NCI-H446 (cell line): ENCODE results near the gene MCRIP1.

Experiments
- DNase-seq, 2 experiments: peaks; one replicate each; lab custom pipeline; 2025; lab: John Stamatoyannopoulos, UW

Gene MCRIP1

DNA sequence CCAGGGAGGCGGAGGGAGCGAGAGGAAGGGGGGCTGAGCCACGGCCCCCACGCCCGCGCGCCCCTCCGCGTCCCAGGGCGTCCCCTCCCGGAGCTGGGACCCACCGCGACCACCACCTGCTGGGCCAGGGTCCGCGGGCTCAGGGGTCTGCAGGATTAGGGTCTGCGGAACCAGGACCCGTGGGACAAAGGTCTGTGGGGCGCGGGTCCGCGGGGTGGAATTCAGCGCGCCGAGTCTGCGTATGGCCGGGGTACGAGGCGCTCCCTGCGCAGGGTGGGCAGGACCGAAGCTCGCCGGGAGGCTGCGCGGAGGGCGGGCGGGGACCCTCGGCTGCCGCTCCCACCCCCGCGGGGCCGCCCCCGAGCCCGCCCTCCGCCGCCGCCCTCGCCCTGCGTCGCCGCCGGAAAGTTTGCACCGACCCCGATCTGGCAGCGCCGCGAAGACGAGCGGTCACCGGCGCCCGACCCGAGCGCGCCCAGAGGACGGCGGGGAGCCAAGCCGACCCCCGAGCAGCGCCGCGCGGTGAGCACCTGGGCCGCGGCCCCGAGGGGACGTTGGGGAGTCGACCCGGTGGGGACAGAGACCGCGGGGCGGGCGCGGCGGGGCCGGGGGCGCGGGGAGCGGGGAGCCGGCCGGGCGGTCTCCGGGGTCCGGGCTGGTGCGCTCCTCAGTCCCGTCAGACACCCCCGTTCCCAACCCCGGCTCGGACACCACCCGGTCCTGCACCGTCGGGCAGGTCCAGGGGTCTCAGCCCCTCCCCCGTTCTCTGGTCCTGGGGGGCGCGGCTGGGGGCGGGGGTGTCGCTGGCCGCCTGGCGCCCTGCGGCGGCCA is 29.1 kb downstream of the MCRIP1 start, which contains the start of gene GCGR:
TSS of gene GCGR (plus strand) at position 423 of the 831 bp plus-strand sequence. CDS start 4,869 bp downstream, outside the sequence.
- no peak for DNase-seq

DNA sequence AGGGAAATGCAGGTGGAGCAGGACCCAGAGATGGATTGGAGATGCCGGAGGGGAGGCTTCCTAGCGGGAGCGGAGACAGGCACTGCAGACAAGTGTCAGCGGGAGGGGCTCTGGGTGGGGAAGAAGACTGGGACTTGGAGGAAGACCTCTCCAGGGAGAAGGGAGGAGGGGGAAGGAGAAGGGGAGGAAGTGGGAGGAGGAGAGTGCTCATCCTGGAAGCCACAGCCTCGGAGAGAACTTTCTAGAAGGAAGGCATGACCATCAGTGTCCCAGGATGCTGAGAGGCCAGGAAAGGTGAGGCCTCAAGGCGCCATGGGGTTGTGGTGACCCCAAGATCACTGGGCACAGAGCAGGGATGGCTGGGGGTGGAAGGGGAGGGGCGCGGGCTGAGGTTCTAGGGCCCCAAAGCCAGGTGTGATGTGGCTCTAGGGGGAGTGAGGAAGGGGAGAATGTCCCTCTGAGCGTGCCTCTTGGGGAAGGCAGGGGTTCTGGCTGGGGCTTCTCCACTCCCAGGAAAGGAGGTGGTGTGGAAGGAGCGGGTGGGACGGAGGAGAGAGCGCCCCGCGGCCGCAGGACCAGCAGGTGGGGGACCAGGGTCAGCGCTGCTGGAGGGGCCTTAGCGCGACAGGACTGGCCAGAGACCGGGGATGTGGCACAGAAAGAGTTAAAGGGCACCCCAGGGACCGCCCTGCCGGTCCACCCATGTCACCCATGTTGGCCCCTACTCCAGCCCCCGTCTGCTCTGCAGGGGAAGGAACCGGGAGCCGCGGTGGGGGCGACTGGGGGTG is 30.0 kb downstream of the MCRIP1 start:
- no peak for DNase-seq

DNA sequence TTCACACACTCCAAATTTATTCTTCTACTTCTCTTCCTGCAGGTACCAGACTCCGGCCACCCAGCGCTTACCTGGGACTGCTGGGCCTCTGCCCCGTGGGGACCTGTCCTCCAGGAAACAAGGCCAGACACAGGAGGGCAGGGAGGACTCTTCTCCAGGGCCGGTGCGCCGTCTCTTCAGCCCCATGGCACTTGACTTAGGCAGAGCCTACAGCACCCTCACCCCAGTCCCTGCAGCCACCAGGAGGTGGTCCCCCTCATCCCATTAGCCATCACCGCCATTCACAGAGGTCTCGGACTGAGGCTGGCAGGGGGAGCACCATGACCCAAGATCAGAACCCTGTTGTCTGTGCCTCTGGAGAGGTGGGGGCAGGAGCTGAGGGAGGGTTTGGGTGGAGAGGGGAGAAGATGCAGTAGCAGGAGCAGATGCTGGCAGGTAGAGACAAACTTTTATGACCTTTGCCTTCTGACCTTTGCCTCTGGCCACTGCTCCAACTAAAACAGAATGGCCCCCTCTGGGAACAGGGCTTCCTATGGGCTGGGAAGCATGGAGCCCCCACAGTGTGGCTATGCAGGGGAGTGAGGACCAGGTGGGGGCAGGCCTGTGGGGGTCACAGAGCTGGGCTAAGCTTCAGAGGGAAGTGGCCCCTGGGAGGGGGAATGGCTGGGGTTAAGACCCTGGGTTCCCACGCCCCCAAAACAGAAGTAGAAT is 30.9 kb downstream of the MCRIP1 start:
- no peak for DNase-seq

DNA sequence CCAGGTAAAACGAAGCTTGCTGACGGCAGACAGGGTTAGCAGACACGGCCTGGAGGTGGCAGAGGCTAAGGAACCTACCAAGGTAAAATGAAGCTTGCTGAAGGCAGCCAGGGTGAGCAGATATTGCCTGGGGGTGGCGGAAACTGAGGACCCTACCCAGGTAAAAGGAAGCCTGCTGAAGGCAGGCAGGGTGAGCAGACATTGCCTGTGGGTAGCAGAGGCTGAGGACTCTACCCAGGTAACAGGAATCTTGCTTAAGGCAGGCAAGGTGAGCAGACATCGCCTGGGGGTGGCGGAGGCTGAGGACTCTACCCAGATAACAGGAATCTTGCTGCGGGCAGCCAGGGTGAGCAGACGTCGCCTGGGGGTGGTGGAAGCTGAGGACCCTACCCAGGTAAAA is 31.8 kb downstream of the MCRIP1 start:
- DNase-seq, result no peak

DNA sequence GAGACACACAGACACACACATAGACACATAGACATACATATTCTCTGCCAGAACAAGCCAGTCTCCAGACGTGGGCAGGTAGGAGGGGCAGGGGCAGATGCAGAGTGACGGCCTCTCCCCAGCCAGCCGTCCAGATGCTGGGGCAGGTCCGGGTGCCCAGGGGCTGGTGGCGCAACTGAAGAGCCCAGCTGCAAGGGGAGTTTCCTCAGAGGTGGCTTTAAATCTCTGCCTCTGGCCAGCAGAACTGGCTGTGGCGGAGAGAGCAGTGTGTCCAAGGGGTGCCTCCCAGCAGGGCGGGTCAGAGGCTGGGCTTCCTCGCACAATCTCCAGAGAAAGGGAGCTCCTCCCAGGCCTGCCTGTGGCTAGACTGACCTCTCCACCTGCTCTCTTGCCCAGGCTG is 38.6 kb downstream of the MCRIP1 start:
- no peak for DNase-seq

DNA sequence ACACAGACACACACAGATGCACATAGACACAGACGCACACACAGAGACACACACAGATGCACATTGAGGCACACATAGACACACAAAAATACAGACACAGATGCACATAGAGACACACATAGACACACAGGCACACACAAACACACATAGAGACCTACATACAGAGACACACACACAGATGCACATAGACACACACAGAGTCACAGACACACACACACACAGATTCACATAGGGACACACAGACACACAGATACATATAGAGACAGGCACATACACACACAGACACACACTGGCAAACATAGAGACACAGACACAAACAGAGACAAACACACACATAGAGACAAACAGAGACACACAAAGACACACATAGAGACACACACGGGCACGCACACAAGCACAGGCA is 39.0 kb downstream of the MCRIP1 start:
- no peak for DNase-seq

DNA sequence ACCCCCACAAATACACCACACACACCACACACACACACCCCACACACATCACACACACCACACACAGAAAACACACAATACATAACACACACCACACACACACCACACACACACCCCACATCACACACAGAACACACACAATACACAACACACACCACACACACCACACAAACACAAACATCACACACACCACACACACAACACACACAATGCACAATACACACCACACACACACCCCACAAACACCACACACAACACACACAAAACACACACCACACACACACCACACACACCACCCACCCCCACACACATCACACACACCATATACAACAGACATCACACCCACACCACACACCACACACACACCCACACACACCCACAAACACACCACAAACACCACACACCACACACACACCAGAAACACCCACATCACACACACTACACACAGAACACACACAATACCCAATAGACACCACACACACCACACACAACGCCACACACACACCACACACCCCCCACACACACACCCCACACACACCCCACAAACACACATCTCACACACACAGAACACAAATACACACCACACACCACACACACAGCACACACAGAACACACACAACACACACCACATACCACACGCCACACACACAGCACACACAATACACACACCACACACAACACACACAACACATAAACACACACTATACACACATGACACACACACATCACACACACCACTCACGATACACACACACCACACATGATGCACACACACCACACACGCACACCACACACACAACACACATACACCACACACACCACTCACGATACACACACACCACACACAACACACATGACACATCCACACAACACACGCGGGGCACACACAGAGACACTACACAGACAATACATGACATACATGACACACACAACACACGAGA is 40.1 kb downstream of the MCRIP1 start:
- DNase-seq, result no peak
